DMS153 (cell line): ENCODE results near the gene THADA.

Experiments
- DNase-seq: peaks from one replicate; lab custom pipeline; 2025; lab: John Stamatoyannopoulos, UW

THADA gene

GRCh38 chr2:43325107-43325811, 270.6 kb downstream of the THADA start:
- no peak for DNase-seq

GRCh38 chr2:43324259-43325106, 271.4 kb downstream of the THADA start:
- no peak for DNase-seq

GRCh38 chr2:43323857-43324256, 272.0 kb downstream of the THADA start:
- DNase-seq = no peak

- DNase-seq = no peak
Measured at GRCh38 chr2:43321446-43321845, 274.4 kb downstream of the THADA start.

- no peak for DNase-seq
Measured at GRCh38 chr2:43319541-43319940, 276.3 kb downstream of the THADA start.

- no peak for DNase-seq
Measured at GRCh38 chr2:43318791-43319190, 277.0 kb downstream of the THADA start.

GRCh38 chr2:43317680-43318079, 278.2 kb downstream of the THADA start:
- no peak for DNase-seq

- DNase-seq = no peak
Measured at GRCh38 chr2:43317194-43317593, 278.6 kb downstream of the THADA start.

- DNase-seq = no peak
Measured at GRCh38 chr2:43315482-43315881, 280.4 kb downstream of the THADA start.

GRCh38 chr2:43314299-43314927, 281.4 kb downstream of the THADA start:
- no peak for DNase-seq

GRCh38 chr2:43313642-43314017, 282.2 kb downstream of the THADA start:
- no peak for DNase-seq

- peak; percentile 33 for DNase-seq
Measured at GRCh38 chr2:43312755-43313641, 282.8 kb downstream of the THADA start.

- DNase-seq = no peak
Measured at GRCh38 chr2:43311276-43311675, 284.6 kb downstream of the THADA start.

- DNase-seq = no peak
Measured at GRCh38 chr2:43309935-43310334, 285.9 kb downstream of the THADA start.

GRCh38 chr2:43307973-43308372, 287.9 kb downstream of the THADA start:
- DNase-seq = no peak

- DNase-seq = no peak
Measured at GRCh38 chr2:43307046-43307445, 288.8 kb downstream of the THADA start.

- DNase-seq = no peak
Measured at GRCh38 chr2:43306197-43306596, 289.6 kb downstream of the THADA start.

- no peak for DNase-seq
Measured at GRCh38 chr2:43305517-43305916, 290.3 kb downstream of the THADA start.

- no peak for DNase-seq
Measured at GRCh38 chr2:43305012-43305411, 290.8 kb downstream of the THADA start.

- peak; percentile 71 for DNase-seq
Measured at GRCh38 chr2:43303889-43304288, 291.9 kb downstream of the THADA start.

- DNase-seq = no peak
Measured at GRCh38 chr2:43302961-43303494, 292.8 kb downstream of the THADA start.
